Uterus (tissue), 2 donors: ENCODE measurements around the gene AHNAK.

Source experiments
- POLR2A ChIP-seq, 2 donors: fragments of 450-650 bp; IDR thresholded peaks; one replicate each; pipeline ENCODE4 v1.6.1; 2016; ENCODE audit warnings: antibody characterized with exemption in 2 of 2, mild to moderate bottlenecking in 1 of 2, moderate library complexity in 1 of 2
- TF ChIP-seq, protein P1 (sequence below), 4 experiments: fragments of 200-600 bp in 2 of 4; fragments of 450-650 bp in 2 of 4; sonication (generic) in 2 of 4; IDR thresholded peaks; one replicate each; pipeline ENCODE4 v1.5.1; 2016 to 2019; ENCODE audit warnings: antibody characterized with exemption in 4 of 4, mild to moderate bottlenecking in 2 of 4, moderate library complexity in 1 of 4

DNA sequence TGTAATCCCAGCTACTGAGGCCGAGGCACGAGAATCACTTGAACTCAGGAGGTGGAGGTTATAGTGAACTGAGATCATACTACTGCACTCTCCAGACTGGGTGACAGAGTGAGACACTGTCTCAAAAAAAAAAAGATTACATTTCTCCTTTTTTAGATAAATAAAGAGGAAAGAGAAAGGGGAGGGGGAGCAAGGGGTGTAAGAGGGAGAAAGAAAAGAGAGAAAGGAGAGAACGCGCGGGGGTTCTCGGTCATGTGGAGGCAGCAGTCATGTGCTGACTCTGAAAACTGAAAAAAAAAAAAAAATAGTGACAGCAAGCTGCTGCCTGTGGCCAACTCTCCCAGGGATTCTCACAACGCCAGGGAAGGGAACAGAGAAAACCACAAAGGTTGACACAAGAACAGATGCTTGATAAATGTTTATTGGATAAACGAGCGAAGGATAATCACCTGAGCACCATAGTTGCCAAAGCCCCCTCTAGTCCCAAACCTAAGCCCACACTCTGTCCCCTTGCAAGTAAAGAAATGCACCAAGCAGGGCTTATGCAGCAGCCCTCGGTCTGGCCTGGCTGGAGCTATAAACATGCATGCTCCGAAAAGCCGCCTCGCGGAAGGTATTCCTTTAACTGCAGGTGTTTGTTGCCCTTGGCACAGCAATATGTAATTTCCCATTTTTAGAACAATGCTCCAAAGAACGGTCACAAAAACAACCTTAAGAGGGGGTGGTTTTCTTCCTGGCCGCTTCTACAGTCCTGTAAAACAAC lies 113.3 kb downstream of the AHNAK start:
- no peak for TF ChIP-seq POLR2A (IDR thresholded peaks at IDR 0.05)
- TF ChIP-seq, protein P1, sequence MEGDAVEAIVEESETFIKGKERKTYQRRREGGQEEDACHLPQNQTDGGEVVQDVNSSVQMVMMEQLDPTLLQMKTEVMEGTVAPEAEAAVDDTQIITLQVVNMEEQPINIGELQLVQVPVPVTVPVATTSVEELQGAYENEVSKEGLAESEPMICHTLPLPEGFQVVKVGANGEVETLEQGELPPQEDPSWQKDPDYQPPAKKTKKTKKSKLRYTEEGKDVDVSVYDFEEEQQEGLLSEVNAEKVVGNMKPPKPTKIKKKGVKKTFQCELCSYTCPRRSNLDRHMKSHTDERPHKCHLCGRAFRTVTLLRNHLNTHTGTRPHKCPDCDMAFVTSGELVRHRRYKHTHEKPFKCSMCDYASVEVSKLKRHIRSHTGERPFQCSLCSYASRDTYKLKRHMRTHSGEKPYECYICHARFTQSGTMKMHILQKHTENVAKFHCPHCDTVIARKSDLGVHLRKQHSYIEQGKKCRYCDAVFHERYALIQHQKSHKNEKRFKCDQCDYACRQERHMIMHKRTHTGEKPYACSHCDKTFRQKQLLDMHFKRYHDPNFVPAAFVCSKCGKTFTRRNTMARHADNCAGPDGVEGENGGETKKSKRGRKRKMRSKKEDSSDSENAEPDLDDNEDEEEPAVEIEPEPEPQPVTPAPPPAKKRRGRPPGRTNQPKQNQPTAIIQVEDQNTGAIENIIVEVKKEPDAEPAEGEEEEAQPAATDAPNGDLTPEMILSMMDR (IDR thresholded peaks at IDR 0.05), result peak in 1 of 4 experiments; percentile 39
